ENCODE measurements around the gene NGFR.
A peak's percentile ranks its signal among the peaks of the same experiment; 100 is the strongest.
"Not testable (repeated sequence)": the region's sequence is repeated elsewhere in the genome, so short reads cannot be mapped to it uniquely, and the experiment has no call there.

The NGFR gene

DNA sequence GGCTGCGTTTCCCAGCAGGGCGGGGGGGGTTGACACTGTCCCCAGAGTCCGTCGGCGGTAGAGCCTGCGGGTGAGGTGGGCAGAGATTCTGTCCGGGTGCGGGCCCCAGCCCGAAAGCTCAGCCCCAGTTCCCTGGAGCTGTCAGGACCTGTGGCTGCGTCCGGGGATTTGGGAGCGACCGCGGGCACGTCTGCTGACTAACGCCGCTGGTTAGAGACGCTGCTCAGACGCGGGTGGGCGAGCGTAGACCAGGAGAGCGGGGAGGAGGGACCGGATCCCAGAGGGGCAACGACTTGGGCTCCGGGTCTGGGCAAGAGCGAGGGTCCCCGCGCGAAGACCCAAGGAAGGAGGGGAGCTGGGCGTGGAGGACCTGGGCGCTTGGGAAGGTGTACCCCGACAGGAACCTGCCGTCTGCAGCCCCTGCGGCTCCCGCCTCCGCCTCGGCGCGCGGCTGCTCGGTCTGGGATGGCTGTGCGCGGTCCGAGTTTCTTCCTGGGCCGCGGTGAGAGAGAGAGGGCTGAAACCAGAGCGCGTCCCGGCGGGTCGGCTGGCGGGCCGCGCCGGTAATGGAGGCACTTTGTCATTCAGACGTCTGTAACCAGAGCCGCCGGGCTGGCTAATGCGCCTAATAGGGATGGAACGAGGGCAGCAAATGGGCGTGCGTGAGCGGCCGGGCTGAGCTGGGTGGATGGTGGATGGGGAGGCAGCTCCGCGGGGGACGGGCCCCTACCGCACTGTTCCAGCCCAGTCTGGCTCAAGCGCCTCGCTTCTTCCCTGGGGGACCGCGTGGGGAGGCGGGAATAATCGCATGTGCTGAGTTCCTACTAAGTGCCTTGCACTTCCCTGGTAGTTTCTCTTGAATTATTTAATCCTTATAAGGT, 2.3 kb downstream of the NGFR start:
- peak; percentile 84 for DNase-seq

DNA sequence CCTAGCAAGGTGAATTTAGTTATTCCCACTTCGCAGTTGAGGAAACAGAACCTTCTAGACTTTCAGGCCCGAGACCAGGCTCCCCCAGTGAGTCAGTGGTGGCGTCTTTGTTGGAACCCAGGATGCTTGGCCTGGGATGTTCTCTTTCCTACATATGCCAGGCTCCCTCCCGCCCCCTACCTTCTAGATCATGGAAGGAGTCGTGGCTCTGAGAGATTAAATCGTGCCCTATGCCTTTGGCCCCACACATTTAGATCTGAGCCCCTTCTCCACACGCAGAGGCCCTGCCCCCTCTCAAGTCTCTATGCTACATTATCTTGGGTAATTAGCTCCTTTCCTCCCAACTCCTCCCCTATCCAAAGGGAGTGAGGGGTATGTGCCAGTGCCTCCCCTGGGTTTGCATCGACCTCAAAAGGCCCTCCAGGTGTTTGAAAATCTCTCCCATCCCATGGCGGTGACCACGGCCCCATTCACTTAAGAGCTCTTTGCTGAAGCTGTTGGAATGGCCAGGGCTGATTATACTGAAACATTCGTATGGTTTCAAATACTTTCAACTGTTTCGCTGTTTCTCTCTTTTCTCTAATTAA, 3.0 kb downstream of the NGFR start:
- peak; percentile 65 for DNase-seq

DNA sequence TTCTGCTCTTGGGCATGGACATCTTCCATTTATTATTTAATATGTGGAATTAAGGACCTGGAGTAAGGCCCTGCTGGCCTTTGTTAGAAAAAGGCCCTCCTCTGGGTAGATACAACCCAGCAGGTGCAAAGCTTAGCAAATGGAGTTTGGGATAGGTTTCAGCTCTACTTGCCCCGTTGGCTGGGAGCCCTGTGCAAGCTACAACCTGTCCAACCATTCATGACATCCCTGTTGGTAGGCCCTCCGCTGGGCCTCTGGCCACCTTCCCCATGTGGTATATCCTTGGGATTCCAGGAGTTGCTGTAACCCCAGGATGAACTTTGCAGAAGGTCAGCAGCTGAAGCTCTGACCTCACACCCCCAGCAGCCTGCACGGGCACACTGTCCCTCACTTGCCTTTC, 6.4 kb downstream of the NGFR start:
- no peak for DNase-seq

DNA sequence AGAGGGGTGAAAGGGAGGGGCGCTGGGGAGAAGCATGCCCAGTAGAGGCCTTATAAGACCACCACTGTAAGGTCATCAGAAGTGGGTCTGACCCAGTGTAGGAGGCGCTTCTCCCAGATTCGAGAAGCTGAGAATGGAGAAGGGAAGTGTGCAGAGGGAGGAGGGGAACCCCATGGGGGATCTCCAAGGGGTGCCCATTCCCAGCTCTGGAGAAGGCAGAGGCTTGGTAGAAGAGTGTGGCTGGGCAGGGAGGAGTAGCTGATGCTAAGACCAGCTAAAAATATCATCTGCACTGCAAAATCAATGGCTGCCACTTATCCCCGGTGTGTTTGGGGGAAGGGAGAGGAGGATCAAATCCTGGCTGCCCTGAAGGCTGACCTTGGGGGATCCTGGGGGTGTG, 7.2 kb downstream of the NGFR start:
- DNase-seq, result no peak

DNA sequence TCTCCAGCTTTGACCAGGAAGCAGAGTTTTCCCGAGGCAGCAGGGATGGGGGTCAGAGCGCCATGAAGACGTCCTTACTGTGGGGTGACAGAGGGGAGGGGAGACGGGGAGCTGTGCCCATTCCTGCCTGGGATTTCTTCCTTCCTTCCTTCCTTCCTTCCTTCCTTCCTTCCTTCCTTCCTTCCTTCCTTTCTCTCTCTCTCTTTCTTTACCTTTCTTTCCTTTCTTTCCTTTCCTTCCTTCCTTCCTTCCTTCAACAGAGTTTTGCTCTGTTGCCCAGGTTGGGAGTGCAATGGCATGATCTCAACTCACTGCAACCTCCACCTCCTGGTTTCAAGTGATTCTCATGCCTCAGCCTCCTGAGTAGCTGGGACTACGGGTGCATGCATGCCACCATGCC, 7.6 kb downstream of the NGFR start:
- DNase-seq, result not testable (repeated sequence)

DNA sequence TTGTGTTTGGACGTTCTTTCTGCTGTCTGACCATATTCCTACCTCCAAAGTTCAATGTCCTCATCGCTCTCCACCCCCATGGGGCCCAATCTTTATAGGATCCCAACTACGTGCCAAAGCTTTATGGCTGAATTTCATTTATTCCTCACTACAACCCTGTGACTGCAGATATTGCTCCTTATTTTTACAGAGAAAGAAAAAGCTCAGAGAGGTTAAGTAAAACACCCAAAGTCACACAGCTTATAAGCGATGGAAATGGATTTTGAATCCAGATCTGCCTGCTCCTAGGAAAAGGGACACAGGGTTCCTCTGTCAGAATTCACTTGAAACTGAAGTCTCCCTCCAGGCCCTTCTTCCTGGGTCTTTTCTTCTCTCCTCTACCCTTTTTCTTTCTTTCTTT, 9.3 kb downstream of the NGFR start:
- DNase-seq, result no peak

DNA sequence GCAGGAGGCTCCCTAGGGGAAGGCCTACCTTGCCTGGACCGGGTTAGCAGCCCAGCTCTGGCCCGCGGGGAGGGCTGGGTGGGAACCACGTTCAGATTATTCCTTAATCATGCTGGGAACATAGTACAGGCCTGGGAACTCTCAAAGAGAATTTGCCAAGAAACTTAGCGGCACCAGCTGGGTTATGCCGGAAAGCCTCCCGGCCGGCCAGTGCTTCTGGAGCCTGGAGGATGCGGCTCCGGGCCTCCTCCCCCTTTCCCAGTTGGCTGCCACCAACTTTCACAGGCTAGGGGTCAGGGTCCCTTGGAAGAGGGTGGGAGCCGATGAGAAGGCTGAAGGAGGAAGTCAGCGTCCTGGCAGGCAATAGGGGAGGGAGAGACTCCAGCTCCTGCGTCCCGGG, 10.8 kb downstream of the NGFR start:
- no peak for DNase-seq

DNA sequence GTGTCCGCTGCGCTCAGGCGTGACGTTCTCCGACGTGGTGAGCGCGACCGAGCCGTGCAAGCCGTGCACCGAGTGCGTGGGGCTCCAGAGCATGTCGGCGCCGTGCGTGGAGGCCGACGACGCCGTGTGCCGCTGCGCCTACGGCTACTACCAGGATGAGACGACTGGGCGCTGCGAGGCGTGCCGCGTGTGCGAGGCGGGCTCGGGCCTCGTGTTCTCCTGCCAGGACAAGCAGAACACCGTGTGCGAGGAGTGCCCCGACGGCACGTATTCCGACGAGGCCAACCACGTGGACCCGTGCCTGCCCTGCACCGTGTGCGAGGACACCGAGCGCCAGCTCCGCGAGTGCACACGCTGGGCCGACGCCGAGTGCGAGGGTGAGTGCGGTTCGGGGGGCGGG, 11.2 kb downstream of the NGFR start:
- DNase-seq, result no peak

DNA sequence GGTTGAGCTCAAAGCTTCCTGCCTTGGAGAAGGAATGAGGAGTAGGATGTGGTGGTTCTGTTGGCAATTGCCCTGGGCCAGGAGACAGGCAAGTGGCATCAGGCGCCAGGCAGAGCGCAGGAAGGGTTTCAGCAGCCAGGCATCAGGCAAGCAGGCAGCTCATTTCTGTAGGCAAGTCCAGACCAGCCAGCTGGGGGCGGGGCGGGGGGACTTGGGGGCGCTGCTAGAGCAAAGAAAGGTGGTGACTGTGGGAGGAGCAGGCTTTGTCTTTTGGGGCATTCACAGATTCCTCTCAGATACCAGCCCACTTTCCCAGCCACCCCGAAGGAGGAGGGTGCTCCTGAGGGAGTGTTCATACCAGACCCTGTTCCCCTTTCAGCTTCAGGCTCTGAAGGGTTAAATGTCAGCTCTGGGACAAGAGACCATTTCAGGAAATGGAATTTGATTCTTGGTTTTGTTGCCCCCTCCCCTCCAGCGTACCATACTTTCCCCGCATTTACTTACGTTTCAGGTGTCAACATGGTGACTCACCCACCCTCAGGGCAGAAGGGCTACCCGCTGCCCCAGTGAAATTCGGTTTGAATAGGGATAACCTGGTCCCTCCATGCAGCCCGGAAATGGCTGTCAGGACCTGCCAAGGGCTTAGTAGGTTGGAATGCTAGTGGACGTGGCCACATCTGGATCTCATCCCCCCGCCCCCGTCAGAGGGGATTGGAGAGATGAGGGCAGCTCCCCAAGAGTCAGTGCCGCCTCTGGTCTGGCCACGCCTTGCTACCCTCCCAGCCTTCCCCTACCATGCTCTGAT, 13.2 kb downstream of the NGFR start:
- peak; percentile 48 for DNase-seq

DNA sequence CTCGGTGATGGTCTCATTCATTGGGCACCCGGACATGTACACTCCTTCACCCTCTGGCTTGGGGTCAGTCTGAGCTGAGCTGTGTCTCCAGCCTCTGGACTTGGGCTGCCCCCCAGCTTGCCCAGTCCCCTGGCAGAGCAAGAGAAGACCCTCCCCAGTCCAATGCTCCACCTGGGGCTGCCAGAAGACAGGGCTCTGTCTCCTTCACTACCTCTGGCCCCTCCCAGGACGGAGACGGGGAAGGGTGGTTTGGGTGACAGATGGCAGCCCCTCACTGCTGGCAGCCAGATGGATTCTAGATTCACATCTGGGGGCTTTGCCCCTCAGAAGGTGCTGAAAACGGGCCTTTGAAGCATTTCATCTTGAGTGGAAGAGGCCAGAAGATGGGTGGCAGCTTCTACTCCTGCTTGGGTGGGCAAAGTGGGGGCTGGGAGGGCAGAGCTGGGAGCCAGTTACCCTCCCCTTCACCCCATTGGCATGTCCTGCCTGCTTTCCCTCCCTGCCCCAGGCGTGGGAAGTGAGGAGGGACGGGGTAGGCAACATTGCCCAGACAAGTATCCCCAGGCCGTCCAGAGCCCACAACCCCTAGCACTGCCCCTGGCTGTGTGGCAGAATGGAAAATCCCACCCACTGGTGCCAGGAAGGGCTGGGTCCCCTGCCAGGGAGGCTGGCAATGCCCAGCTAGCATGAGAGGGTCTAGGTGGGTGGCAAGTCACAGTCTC, 13.9 kb downstream of the NGFR start:
- no peak for DNase-seq

DNA sequence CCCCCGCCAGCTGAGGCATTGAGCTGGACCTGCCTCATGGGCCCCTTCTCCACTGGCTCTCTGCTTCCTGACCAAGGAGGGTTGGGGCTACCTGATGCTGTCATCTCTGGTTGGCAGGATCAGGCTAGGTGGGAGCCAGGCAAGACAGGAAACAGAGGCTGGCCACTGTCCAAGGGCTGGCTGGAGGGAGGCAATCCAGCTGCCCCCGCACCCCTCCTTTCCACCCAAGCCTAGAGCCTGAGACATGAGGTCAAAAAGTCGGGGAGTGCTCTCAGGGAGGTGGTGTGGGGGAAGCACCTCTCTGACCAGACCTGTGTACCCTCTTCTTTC, 14.5 kb downstream of the NGFR start:
- no peak for DNase-seq

DNA sequence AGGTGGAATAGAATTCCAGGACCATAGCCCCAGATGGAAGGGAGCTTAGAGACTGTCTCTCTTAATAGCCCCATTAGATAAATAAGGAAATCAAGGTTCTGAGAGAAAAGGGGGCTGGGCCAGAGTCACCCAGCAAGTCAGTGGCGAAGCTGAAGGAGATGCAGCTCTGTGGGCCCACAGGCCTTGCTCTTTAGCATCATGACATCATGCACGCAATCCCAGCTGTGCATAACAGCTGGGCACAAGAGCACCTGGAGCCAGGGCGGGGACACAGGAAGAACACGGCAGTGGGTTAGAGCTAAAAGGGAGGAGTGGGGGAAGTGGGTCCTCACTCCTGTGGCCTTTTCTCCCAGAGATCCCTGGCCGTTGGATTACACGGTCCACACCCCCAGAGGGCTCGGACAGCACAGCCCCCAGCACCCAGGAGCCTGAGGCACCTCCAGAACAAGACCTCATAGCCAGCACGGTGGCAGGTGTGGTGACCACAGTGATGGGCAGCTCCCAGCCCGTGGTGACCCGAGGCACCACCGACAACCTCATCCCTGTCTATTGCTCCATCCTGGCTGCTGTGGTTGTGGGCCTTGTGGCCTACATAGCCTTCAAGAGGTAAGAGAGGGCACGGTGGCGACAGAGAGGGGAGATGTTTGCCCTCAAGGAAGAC, 15.1 kb downstream of the NGFR start:
- DNase-seq, result no peak

DNA sequence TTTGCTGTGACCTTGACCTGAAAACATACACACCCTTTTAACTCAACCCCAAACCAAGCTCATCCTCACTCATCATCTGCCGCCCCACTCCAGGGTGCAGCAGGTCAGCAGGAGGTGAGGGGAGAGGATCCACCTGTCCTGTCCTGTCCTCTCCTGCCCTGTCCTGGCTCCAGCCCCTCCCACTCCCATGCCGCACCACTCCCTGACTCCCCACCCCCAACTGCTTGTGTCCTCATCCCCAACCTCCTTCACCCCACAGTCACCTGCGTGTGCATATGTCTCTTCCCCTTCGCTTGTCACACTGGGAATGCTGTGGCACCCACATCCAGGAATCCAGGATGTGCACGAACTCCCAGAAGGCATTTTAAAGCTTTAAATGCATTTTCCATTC, 15.6 kb downstream of the NGFR start:
- DNase-seq, result no peak

DNA sequence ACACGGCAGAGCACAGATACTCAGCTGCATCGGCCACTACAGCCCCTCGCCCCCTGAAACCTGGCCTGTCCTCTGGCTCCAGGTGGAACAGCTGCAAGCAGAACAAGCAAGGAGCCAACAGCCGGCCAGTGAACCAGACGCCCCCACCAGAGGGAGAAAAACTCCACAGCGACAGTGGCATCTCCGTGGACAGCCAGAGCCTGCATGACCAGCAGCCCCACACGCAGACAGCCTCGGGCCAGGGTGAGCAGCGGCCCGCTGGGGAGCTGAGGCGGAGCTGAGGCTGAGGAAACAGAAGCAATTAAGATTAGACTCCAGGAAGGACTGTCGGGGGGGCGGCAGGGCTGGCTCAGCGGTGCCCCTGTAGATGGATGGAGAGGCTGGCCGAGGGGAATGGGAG, 16.7 kb downstream of the NGFR start:
- no peak for DNase-seq

DNA sequence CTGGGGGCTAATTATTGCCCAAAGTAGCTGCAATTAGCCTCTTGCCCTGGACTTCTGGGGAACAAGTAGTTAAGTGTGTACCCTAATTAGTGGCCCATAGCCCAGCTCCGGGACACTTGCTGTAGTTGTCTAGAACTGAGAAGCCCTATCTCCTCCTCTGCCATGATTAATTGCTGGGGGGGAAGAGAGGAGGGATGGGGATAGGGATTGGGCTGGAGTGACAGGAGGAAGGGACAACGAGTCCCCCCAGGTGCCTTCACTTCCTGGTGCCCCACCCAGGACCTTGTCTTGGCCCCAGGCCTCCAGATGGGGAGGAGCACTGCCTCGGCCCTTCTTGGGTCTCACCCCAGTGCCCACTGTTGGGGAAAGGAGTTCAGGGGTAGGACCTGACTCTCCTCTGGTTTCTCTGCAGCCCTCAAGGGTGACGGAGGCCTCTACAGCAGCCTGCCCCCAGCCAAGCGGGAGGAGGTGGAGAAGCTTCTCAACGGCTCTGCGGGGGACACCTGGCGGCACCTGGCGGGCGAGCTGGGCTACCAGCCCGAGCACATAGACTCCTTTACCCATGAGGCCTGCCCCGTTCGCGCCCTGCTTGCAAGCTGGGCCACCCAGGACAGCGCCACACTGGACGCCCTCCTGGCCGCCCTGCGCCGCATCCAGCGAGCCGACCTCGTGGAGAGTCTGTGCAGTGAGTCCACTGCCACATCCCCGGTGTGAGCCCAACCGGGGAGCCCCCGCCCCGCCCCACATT, 17.4 kb downstream of the NGFR start:
- DNase-seq, result no peak

DNA sequence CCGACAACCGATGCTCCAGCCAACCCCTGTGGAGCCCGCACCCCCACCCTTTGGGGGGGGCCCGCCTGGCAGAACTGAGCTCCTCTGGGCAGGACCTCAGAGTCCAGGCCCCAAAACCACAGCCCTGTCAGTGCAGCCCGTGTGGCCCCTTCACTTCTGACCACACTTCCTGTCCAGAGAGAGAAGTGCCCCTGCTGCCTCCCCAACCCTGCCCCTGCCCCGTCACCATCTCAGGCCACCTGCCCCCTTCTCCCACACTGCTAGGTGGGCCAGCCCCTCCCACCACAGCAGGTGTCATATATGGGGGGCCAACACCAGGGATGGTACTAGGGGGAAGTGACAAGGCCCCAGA, 17.9 kb downstream of the NGFR start:
- no peak for DNase-seq

DNA sequence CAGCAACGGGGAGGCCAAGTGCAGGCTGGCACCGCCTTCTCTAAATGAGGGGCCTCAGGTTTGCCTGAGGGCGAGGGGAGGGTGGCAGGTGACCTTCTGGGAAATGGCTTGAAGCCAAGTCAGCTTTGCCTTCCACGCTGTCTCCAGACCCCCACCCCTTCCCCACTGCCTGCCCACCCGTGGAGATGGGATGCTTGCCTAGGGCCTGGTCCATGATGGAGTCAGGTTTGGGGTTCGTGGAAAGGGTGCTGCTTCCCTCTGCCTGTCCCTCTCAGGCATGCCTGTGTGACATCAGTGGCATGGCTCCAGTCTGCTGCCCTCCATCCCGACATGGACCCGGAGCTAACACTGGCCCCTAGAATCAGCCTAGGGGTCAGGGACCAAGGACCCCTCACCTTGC, 18.5 kb downstream of the NGFR start:
- DNase-seq, result no peak

DNA sequence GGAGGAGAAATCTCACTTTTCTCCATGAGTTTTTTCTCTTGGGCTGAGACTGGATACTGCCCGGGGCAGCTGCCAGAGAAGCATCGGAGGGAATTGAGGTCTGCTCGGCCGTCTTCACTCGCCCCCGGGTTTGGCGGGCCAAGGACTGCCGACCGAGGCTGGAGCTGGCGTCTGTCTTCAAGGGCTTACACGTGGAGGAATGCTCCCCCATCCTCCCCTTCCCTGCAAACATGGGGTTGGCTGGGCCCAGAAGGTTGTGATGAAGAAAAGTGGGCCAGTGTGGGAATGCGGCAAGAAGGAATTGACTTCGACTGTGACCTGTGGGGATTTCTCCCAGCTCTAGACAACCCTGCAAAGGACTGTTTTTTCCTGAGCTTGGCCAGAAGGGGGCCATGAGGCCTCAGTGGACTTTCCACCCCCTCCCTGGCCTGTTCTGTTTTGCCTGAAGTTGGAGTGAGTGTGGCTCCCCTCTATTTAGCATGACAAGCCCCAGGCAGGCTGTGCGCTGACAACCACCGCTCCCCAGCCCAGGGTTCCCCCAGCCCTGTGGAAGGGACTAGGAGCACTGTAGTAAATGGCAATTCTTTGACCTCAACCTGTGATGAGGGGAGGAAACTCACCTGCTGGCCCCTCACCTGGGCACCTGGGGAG, 19.1 kb downstream of the NGFR start:
- DNase-seq, result no peak

DNA sequence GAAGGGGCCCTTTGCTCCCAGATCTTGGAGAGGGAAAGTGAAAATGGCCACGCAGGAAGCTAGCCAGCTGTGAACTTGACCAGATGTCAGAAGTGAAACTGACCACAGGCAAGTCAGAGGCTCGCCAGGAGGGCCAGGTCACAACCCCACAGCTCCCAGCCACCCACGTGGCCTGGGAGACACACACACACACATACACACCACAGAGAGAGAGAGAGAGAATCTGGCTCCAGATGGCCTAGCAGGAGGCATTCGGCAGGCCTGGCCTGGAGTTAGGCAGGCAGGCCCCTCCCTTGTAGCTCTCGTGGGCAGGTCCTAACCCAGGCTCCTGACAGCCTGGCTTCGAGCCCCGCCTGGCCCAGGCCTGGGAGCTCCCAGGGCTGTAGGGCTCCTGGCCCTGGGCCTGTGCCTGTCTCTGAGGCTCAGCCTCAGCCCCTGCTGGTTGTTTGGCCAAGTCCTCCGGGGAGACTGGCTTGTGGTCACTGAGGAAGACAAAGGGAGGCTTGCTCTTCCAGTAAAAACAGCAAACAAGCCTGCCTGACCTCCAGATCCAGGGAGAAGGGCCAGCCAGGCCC, 20.2 kb downstream of the NGFR start:
- peak; percentile 88 for DNase-seq

DNA sequence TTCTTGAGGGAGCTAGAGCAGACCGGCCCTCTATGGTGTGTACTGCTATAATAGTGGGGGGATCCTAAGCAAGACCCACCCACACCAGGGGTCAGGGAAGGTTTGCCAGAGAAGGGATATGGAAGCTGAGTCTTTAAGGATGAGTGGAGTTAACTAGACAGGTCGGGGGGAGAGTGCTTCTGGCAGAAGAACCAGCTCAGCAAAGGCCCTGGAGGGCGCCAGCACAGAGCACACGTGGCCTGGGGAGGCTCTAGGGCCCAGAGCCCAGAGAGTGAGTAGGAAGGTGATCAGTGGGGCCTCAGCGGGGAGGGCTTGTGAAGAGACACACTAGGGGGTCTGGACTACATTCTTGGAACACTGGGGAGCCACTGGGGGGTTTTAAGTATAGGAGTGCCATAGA, 21.1 kb downstream of the NGFR start:
- DNase-seq, result peak; percentile 46

All from eye (tissue), 1 donor.